Effector memory CD4-positive, alpha-beta T cell (primary cell): ENCODE results near the gene LTBP2.
"Not testable (repeated sequence)": the region's sequence is repeated elsewhere in the genome, so short reads cannot be mapped to it uniquely, and the experiment has no call there.

Experiments
- DNase-seq, 3 donors: peaks; one replicate each; pipeline ENCODE4 v3.0.0-alpha.2; 2020
- H3K27ac ChIP-seq: 2 replicates; pipeline ENCODE4 v1.7.0; 2013; ENCODE audit warnings: mild to moderate bottlenecking, low read length, moderate library complexity; ENCODE audit not compliant: insufficient read depth, poor library complexity, severe bottlenecking
- H3K27me3 ChIP-seq: replicated peaks from 2 replicates; pipeline ENCODE4 v1.7.0; 2013; ENCODE audit warnings: mild to moderate bottlenecking, low read length; ENCODE audit not compliant: insufficient read depth, control insufficient read depth, poor library complexity, severe bottlenecking
- H3K36me3 ChIP-seq: 2 replicates; pipeline ENCODE4 v1.7.0; 2013; ENCODE audit warnings: mild to moderate bottlenecking, low read length, moderate library complexity; ENCODE audit not compliant: control insufficient read depth, insufficient read depth
- H3K4me1 ChIP-seq: 2 replicates; pipeline ENCODE4 v1.7.0; 2013; ENCODE audit warnings: low read length, mild to moderate bottlenecking; ENCODE audit not compliant: control insufficient read depth, insufficient read depth, poor library complexity, severe bottlenecking
- H3K4me3 ChIP-seq: 2 replicates; pipeline ENCODE4 v1.7.0; 2013; ENCODE audit warnings: low read length, low read depth, mild to moderate bottlenecking; ENCODE audit not compliant: insufficient read depth, poor library complexity, severe bottlenecking
- H3K9me3 ChIP-seq: 2 replicates; pipeline ENCODE4 v1.7.0; 2013; ENCODE audit warnings: mild to moderate bottlenecking, low read length, moderate library complexity; ENCODE audit not compliant: control insufficient read depth

The LTBP2 gene

DNA sequence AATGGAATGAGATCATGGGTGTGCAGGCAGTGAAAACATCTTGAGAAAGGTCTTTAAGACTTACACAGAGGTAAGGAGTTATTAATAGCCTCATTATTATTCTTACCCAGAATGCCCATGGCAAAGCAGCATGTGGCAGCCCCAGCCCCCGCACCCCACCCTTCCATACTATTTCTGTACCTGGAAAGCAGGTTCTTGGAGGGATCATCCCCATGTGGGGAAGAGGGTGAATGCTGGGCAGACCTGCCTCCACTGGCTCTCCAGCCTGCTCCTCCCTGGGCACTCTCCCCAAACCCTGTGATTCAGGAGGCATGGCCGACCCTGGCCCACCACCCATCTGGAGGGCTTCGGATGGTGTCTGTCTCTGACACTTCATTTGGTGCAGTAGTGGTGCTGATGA, 147.3 kb downstream of the LTBP2 start:
- no peaks in the 10 kb centered on the region for H3K9me3 ChIP-seq
- no peaks in the 10 kb centered on the region for H3K36me3 ChIP-seq
- no peak overlapping the region for H3K4me3 ChIP-seq
- H3K27me3 ChIP-seq, result no peaks in the 10 kb centered on the region
- no peaks in the 10 kb centered on the region for H3K4me1 ChIP-seq
- DNase-seq, result no peak
- no peak overlapping the region for H3K27ac ChIP-seq

- H3K4me1 ChIP-seq, result no peaks in the 10 kb centered on the region
Measured at GRCh38 chr14:74463697-74464096, 148.3 kb downstream of the LTBP2 start.

GRCh38 chr14:74462993-74463392, 149.0 kb downstream of the LTBP2 start:
- no peaks in the 10 kb centered on the region for H3K4me1 ChIP-seq
- no peak for DNase-seq
- H3K9me3 ChIP-seq, result no peaks in the 10 kb centered on the region
- H3K27ac ChIP-seq, result no peak overlapping the region
- H3K36me3 ChIP-seq, result no peaks in the 10 kb centered on the region
- H3K4me3 ChIP-seq, result no peak overlapping the region
- no peaks in the 10 kb centered on the region for H3K27me3 ChIP-seq

More at GRCh38 chr14:74463697-74464096, 148.3 kb downstream of the LTBP2 start:
- Histone ChIP-seq H3K4me3 (no peak overlapping the region), H3K9me3 (no peaks in the 10 kb centered on the region), H3K27me3 (no peaks in the 10 kb centered on the region), H3K27ac (no peak overlapping the region), H3K36me3 (no peaks in the 10 kb centered on the region)
- DNase-seq, result no peak

DNA sequence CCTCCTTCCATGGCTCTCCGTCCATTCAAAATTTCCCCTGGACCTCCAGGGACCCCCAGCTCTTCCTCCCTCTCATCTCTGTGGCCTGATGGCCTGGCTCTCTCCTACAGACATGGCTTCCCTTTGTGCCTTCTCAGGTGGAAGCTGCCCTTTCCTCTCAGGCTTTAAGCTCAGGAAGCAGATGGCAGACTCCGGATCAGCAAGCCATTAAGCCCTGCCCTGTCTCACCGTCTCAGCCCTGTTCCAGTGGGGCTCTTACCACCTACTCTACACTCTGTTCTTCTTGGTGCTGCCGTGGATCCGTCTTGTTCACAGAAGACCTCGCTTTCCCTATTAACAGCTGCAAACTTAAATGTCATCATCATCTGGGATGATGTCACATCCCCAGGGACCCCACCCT, 152.1 kb downstream of the LTBP2 start:
- no peaks in the 10 kb centered on the region for H3K27me3 ChIP-seq
- H3K4me3 ChIP-seq, result no peak overlapping the region
- H3K27ac ChIP-seq, result no peak overlapping the region
- no peak for DNase-seq
- no peaks in the 10 kb centered on the region for H3K36me3 ChIP-seq
- no peaks in the 10 kb centered on the region for H3K4me1 ChIP-seq
- no peaks in the 10 kb centered on the region for H3K9me3 ChIP-seq

- no peaks in the 10 kb centered on the region for H3K9me3 ChIP-seq
- no peaks in the 10 kb centered on the region for H3K4me1 ChIP-seq
- no peaks in the 10 kb centered on the region for H3K27me3 ChIP-seq
- DNase-seq, result no peak
- no peaks in the 10 kb centered on the region for H3K36me3 ChIP-seq
- no peak overlapping the region for H3K4me3 ChIP-seq
- no peak overlapping the region for H3K27ac ChIP-seq
Measured at GRCh38 chr14:74459289-74459946, 152.6 kb downstream of the LTBP2 start.

DNA sequence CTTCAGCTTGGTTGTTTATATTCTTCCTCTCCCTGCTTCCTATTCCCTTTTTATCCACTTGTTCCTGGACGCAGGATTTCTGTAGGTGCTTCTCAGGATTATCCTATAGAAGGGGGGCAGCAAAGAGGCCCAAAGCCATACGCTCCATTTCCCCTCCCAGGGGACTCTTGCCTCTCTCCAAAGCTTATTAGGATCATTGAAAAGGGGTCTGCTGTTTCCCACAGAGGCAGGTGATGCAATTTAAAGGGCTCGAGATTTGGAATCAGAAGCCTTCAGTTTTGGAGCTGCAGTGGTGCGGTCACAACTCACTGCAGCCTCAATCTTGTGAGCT, 154.5 kb downstream of the LTBP2 start:
- Histone ChIP-seq H3K4me3 (no peak overlapping the region), H3K36me3 (no peaks in the 10 kb centered on the region), H3K9me3 (no peaks in the 10 kb centered on the region), H3K27ac (no peak overlapping the region), H3K4me1 (no peaks in the 10 kb centered on the region), H3K27me3 (no peaks in the 10 kb centered on the region)
- no peak for DNase-seq

GRCh38 chr14:74456684-74457564, 155.1 kb downstream of the LTBP2 start:
- Histone ChIP-seq H3K4me3 (no peak overlapping the region), H3K4me1 (no peaks in the 10 kb centered on the region), H3K9me3 (no peaks in the 10 kb centered on the region), H3K27me3 (no peaks in the 10 kb centered on the region), H3K36me3 (no peaks in the 10 kb centered on the region), H3K27ac (no peak overlapping the region)
- no peak for DNase-seq

DNA sequence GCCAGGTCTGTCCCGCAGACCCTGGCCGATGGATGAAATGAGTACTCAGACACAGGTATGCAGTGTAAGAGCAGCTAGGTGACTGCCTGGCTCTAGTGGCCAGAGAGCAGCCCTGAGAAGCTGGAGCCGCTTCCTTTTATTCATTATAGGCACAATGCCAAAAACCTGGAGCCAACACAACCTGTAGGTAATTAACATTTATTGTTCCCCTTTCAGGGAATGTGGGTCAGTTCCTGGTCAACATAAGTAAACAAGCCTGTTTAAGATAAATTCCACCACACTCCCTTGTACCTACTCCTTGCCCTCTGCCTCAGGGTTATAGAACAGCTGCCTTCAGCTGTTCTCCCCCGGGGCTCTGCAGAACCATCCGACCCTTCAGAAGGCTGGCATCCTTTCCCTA, 157.6 kb downstream of the LTBP2 start:
- not testable (repeated sequence) for H3K4me3 ChIP-seq, DNase-seq, H3K9me3 ChIP-seq, H3K27me3 ChIP-seq, H3K36me3 ChIP-seq, H3K4me1 ChIP-seq, H3K27ac ChIP-seq
